GM18868 (cell line): ENCODE measurements around the gene CA6.
"Not testable (repeated sequence)": the region's sequence is repeated elsewhere in the genome, so short reads cannot be mapped to it uniquely, and the experiment has no call there.

Source experiments
- ATAC-seq: cut with Tn5 transposase; IDR thresholded peaks from one replicate; pipeline ENCODE4 v1.9.1; 2021; ENCODE audit warnings: mild to moderate bottlenecking, moderate library complexity; ENCODE audit not compliant: unreplicated experiment

The CA6 gene

DNA sequence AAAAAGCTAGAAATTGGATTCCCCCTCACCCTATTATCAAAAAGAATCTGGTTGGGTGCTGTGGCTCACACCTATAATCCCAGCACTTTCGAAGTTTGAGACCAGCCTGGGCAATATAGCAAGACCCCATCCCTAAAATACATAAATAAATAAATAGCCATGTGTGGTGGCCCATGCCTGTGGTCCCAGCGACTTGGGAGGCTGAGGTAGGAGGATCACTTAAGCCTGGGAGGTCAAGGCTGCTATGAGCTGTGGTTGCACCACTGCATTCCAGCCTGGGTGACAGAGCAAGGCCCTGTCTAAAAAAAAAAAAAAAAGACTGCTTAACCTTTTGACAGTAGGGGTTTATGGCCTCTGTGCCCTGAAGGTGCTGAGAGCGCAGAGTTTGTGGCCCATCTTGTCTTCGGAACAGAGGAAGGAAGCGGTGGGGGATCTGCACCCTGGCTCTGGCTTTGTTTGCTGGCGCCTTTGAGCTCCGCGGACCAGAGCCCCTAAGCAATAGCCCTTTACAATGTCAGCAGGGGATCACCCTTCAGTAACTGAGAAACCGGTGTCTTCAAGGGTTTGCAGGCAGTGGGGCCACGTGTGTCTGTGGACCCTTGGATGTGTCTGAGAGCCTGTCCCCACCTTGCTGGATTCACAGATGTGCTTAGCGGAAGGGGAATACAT, 58.5 kb downstream of the CA6 start:
- no peak for ATAC-seq

GRCh38 chr1:9004700-9005394, 59.2 kb downstream of the CA6 start:
- ATAC-seq = no peak

DNA sequence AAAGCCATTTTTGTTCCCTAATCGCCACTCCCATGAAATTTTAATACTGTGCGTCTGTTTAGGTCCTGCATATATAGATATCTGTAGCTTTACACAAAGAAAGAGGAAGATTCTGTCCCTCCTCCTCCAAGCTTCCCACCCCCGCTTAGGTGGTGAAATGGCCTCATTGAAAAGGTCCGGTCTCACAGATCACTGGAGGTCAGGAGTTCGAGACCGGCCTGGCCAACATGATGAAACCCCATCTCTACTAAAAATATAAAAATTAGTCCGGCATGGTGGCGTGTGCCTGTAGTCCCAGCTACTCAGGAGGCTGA, 59.7 kb downstream of the CA6 start:
- ATAC-seq = no peak

GRCh38 chr1:9006956-9007615, 61.4 kb downstream of the CA6 start:
- no peak for ATAC-seq

DNA sequence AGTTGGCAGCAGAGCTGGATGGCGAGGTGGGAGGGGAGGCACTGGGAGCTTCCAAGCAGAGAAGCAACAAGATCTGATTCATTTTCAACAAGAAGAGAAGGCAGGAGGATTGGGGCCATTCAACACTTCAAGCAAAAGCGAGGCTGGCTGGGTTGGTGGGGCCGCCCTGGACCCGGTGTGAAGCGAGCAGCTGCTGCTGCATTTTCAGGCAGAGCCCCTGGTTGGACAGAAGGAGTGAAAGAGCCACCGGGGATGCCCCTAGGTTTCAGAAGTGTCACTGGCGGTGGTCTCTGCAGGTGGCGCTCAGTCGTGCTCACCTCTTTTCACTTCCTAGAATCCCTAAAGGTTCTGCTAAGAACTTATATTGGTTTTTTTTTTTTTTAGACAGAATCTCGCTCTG, 62.6 kb downstream of the CA6 start:
- ATAC-seq = no peak

DNA sequence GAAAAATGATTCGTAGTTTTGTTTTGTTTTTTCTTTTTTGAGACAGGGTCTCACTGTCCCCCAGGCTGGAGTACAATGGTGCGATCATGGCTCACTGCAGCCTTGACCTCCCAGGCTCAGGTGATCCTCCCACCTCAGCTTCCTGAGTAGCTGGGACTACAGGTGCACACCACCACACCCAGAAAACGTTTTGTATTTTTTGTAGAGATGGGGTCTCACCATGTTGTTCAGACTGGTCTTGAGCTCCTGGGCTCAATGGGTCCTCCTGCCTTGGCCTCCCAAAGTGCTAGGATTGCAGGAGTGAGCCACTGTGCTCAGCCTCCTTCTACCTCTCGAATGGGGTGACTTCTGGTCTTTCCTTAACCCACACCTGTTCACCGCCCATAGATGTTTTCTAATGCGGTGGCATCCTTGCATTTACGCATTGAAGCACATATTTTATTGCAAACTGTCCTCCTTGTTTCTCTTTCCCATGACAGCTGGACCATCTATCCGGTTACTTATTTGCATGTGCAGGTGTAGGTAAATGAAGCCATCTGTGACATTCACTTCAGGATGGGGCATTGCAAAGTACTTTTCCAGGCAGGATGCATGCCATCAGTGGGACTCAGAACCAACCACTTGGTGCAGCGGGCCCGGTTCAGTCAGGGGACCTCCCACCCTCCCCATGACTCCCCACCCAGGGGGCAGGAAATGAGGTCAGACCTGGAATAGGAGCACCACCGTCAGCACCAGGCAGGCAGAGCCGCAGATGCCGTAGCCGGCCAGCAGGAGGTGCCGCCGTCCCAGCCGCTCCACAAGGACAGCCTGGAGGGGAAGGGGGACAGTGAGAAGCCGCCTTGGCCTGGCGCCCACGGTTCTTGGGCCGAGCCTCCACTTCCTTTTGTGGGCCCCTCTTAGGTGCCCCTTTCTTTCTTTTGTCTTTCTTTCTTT, 64.0 kb downstream of the CA6 start:
- no peak for ATAC-seq

- no peak for ATAC-seq
These were observed 65.2 kb downstream of the CA6 start for GRCh38 chr1:9010781-9011323.

DNA sequence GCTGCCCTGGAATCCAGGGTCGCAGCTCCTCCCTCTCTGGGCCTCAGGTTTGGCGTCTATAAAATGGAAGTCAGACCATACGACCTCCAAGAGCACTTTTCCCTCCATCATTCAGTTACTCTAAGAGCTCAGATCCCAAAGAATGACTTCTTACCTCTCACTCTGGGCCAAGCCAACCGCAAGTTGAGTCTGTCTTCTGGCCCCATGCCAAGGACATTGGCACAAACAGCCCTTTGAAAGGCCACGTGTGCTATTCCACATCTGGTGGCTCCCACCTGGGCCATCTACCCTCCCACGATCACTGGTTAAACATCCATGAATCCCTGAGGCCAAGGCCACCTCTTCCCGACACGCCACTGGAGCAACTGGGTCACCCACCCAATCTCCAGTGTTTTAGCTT, 68.2 kb downstream of the CA6 start:
- no peak for ATAC-seq

- ATAC-seq = no peak
These were observed 69.1 kb downstream of the CA6 start for GRCh38 chr1:9014475-9015375.

DNA sequence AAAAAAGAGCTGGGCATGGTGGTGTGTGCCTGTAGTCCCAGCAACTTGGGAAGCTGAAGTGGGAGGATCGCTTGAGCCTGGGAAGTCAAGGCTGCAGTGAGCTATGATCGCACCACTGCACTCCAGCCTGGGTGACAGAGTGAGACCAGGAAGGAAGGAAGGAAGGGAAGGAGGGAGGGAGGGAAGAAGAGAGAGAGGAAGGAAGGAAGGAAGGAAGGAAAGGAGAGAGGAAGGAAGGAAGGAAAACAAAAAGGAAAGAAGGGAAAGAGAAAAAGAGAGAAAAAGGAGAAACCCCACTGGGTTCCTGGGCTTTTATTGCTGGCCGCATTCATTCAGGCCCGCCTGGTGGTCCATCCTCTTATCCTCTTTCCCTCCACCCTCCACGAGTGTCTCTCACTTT, 70.8 kb downstream of the CA6 start:
- ATAC-seq = no peak

DNA sequence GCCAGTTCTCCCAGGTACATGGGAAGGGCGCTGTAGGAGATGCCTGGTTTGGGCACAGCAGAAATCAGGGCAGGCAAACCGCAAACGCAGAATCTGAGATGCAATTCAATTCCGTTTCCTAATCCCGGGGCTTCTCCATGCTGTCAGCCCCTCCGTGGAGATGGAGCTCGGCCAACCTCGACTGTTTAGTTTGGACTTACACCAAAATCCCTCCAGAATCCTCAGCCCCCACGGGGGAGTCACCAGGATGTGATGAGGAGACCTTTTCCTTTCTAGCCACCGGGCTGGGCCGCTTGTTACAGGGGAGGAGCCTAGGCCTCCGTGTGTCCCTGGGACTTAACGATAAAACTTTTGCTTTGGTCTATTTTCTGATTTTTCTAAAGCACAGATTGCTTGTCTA, 72.7 kb downstream of the CA6 start:
- no peak for ATAC-seq

DNA sequence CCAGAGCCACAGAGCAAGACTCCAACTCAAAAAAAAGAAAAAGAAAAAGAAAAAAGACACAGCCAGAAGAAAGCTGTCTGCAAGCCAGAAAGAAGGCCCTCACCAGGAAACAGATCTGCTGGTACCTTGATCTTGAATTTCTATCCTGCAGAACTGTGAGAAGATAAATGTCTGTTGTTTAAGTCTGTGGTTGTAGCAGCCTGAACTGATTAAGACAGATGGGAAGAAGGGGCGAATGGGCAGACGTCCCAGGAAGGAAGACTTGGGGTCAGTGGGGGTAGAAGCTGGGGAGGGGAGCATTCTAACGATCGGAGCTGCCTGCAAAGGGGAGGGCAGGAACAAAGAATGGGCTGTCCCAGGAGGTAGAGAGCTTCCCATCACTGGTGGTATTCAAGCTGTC, 74.2 kb downstream of the CA6 start:
- ATAC-seq = no peak

GRCh38 chr1:9020305-9020704, 74.6 kb downstream of the CA6 start:
- ATAC-seq = no peak

- not testable (repeated sequence) for ATAC-seq
These were observed 76.5 kb downstream of the CA6 start for GRCh38 chr1:9022026-9022738.

- no peak for ATAC-seq
These were observed 77.1 kb downstream of the CA6 start for GRCh38 chr1:9022773-9023172.
